GM23248 (cell line): Measurements from ENCODE around the gene CYP2B6.

Experiments
- EZH2 ChIP-seq: fragments of 200-600 bp; sonication (generic); IDR thresholded peaks from 2 replicates; pipeline ENCODE4 v1.6.1; 2018; ENCODE audit warnings: antibody characterized with exemption, mild to moderate bottlenecking; ENCODE audit not compliant: insufficient read depth, poor library complexity, severe bottlenecking
- EZH2phosphoT487 ChIP-seq: fragments of 200-600 bp; sonication (generic); IDR thresholded peaks from 2 replicates; pipeline ENCODE4 v1.6.1; 2018; ENCODE audit warnings: antibody characterized with exemption, moderate library complexity, mild to moderate bottlenecking, low read depth; ENCODE audit not compliant: insufficient read depth

DNA sequence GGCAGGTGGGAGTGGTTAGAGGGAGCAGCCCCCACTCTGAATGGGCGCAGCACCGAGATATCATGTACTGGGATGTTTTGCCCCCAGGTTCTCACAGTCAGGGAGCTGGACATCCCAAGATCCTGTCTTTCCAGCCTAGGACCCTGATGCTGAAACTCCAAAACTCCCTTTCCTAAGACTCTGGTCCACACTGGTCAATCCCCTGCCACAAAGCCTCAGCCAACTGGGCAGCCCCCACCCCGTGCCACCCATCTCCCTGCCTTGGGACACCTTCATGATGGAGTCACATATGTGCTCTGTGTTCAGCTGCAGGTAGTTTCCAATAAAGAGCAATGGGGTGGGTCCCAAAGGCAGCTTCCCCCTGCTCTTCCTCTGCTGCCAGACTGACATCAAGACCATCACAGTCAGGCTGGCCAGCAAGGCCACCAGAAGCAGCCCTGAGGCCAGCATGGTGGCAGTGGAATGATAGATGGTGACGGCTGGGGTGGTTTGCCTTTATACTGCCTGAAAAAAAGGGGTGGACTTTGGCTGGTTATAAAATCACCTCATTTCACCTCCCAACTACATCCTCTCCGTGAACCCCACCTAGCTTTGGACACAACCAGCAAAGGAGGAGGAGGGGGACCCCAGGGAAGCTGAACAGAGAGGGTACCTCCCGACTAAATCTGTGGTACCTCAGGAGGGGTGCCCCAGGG is 36.3 kb downstream of the CYP2B6 start:
- TF ChIP-seq EZH2phosphoT487 (no peak), EZH2 (no peak)
